Gastrocnemius medialis (tissue), 4 donors: ENCODE data around the gene SLC24A4.

Experiments used
- POLR2A ChIP-seq, 2 donors: fragments of 450-650 bp; IDR thresholded peaks; one replicate each; pipeline ENCODE4 v1.6.1; 2017; ENCODE audit warnings: antibody characterized with exemption in 2 of 2, mild to moderate bottlenecking in 2 of 2, moderate library complexity in 2 of 2
- TF ChIP-seq, protein P1 (sequence below), 5 experiments: fragments of 450-650 bp in 3 of 5; fragments of 200-600 bp in 2 of 5; sonication (generic) in 2 of 5; IDR thresholded peaks in 4 of 5; conservative IDR thresholded peaks in 1 of 5; 1 replicate in 4 of 5; 2 replicates in 1 of 5; pipeline ENCODE4 v1.5.1; 2016 to 2019; ENCODE audit warnings: antibody characterized with exemption in 5 of 5, mild to moderate bottlenecking in 3 of 5, moderate library complexity in 3 of 5

DNA sequence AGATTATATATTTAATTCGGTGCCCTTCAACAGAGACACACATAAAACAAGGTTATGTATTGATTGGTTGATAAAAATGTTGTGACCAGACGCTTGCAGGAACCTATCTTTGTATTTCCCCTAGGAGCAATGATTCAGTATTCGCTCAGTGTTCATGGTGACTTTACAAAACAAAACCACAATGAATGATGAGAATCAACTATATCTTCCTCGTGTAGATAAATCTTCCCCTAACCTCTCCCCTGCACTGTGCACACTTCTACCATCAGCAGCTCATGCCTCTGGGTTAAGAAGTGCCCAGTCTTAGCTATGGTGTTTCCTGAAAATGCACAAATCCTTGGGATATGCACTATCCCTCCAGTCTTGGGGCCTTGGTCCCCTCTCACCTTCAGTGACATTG lies 206.9 kb downstream of the SLC24A4 start:
- TF ChIP-seq, protein P1, sequence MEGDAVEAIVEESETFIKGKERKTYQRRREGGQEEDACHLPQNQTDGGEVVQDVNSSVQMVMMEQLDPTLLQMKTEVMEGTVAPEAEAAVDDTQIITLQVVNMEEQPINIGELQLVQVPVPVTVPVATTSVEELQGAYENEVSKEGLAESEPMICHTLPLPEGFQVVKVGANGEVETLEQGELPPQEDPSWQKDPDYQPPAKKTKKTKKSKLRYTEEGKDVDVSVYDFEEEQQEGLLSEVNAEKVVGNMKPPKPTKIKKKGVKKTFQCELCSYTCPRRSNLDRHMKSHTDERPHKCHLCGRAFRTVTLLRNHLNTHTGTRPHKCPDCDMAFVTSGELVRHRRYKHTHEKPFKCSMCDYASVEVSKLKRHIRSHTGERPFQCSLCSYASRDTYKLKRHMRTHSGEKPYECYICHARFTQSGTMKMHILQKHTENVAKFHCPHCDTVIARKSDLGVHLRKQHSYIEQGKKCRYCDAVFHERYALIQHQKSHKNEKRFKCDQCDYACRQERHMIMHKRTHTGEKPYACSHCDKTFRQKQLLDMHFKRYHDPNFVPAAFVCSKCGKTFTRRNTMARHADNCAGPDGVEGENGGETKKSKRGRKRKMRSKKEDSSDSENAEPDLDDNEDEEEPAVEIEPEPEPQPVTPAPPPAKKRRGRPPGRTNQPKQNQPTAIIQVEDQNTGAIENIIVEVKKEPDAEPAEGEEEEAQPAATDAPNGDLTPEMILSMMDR (IDR thresholded peaks at IDR 0.05 in 4 of 5, conservative IDR thresholded peaks at IDR 0.05 in 1 of 5), result no peak
- no peak for TF ChIP-seq POLR2A (IDR thresholded peaks at IDR 0.05)
